Endothelial cell of umbilical vein (primary cell): ENCODE data around the gene ADCY5. TPM values are rescaled to one million over a fixed set of nuclear protein-coding genes. Genes with fewer than 3 reads are reported as not detected.

Experiments
- BruUV-seq: library from RNA; stranded (reverse); fragments of 400-500 nt; replicated peaks from 2 replicates; lab custom pipeline; 2021; lab: Mats Ljungman, UMichigan
- CTCF ChIA-PET: fragments of 300-600, 350-600 bp; sonication (Branson Sonifier 250); formaldehyde crosslinking; loops from one replicate; lab custom pipeline; 2021; ENCODE audit warnings: antibody characterized with exemption, inconsistent platforms; lab: Charles Lee
- POLR2A ChIA-PET: fragments of 300-600, 350-600 bp; sonication (Branson Sonifier 250); formaldehyde crosslinking; loops from one replicate; lab custom pipeline; 2021; ENCODE audit warnings: antibody characterized with exemption, inconsistent platforms; lab: Charles Lee
- DNase-seq: peaks from one replicate; pipeline ENCODE4 v3.0.0-alpha.2; 2011; ENCODE audit warnings: low read depth, low spot score
- FAIRE-seq: peaks from 2 replicates; lab custom pipeline; 2011; peaks lifted over from hg19 to GRCh38; lab: Jason Lieb, UNC
- H2AFZ ChIP-seq: 2 replicates; pipeline ENCODE4 v1.6.0; 2012; ENCODE audit warnings: low read depth, low read length, control low read depth, inconsistent platforms
- H3K27ac ChIP-seq: 2 replicates; pipeline ENCODE4 v1.5.1; 2011; ENCODE audit warnings: low read depth, mild to moderate bottlenecking, control low read depth, low read length, moderate library complexity; ENCODE audit not compliant: insufficient read depth
- H3K27me3 ChIP-seq, 2 experiments: 2 replicates each; pipeline versions ENCODE4 v1.6.0 to v1.6.1; 2011; ENCODE audit warnings: low read length in 2 of 2, mixed read lengths in 1 of 2; ENCODE audit not compliant: control insufficient read depth in 2 of 2, insufficient read depth in 2 of 2
- H3K36me3 ChIP-seq, 2 experiments: 2 replicates in 1 of 2; 3 replicates in 1 of 2; pipeline ENCODE4 v1.5.1; 2011; ENCODE audit warnings: low read length in 2 of 2, mild to moderate bottlenecking in 1 of 2, moderate library complexity in 1 of 2; ENCODE audit not compliant: control insufficient read depth in 2 of 2, insufficient read depth in 2 of 2; ENCODE audit errors: extremely low read depth in 1 of 2
- H3K4me1 ChIP-seq: 3 replicates; pipeline ENCODE4 v1.5.1; 2011; ENCODE audit warnings: mild to moderate bottlenecking, low read length; ENCODE audit not compliant: control insufficient read depth, insufficient read depth; ENCODE audit errors: extremely low read depth
- H3K4me2 ChIP-seq: 2 replicates; pipeline ENCODE4 v1.6.1; 2011; ENCODE audit warnings: low read length, control low read depth, mixed read lengths; ENCODE audit not compliant: insufficient read depth
- H3K4me3 ChIP-seq, 3 experiments: fragments of 200-600 bp in 1 of 3; sonication (generic), shearing (Covaris generic) in 1 of 3; replicated peaks in 1 of 3; 2 replicates each; pipeline ENCODE4 v1.5.1; 2011 to 2016; ENCODE audit warnings: control low read depth in 3 of 3, low read length in 3 of 3, mild to moderate bottlenecking in 2 of 3, inconsistent platforms in 1 of 3, low read depth in 1 of 3, moderate library complexity in 1 of 3; ENCODE audit not compliant: insufficient read depth in 1 of 3
- H3K79me2 ChIP-seq: 2 replicates; pipeline ENCODE4 v1.6.0; 2012; ENCODE audit warnings: low read length, inconsistent platforms; ENCODE audit not compliant: control insufficient read depth, insufficient read depth
- H3K9ac ChIP-seq: replicated peaks from 2 replicates; pipeline ENCODE3; 2011; ENCODE audit warnings: low read length, control low read depth; ENCODE audit not compliant: insufficient read depth; ENCODE audit errors: extremely low read depth
- H3K9me1 ChIP-seq: replicated peaks from 3 replicates; pipeline ENCODE4 v1.6.0; 2011; ENCODE audit warnings: mild to moderate bottlenecking, low read length; ENCODE audit not compliant: control insufficient read depth, insufficient read depth; ENCODE audit errors: extremely low read depth
- H3K9me3 ChIP-seq: replicated peaks from 2 replicates; pipeline ENCODE4 v1.5.1; 2012; ENCODE audit warnings: low read length, inconsistent platforms; ENCODE audit not compliant: control insufficient read depth, insufficient read depth
- H4K20me1 ChIP-seq: replicated peaks from 2 replicates; pipeline ENCODE3; 2011; ENCODE audit warnings: mild to moderate bottlenecking, low read length; ENCODE audit not compliant: control insufficient read depth, insufficient read depth; ENCODE audit errors: extremely low read depth
- CTCF ChIP-seq, 2 donors: IDR thresholded peaks; 1 replicate in 1 of 2; 2 replicates in 1 of 2; pipeline ENCODE4 v1.5.1; 2011; ENCODE audit warnings: low read length in 2 of 2, mild to moderate bottlenecking in 2 of 2, moderate library complexity in 2 of 2, control low read depth in 1 of 2, inconsistent platforms in 1 of 2, low read depth in 1 of 2; ENCODE audit not compliant: insufficient read depth in 1 of 2; ENCODE audit errors: extremely low read depth in 1 of 2
- EZH2 ChIP-seq: IDR thresholded peaks from 2 replicates; pipeline ENCODE4 v1.6.1; 2012; ENCODE audit warnings: borderline replicate concordance, low read depth, mild to moderate bottlenecking, moderate library complexity, low read length, inconsistent platforms; ENCODE audit not compliant: severe bottlenecking
- FOS ChIP-seq: IDR thresholded peaks from 2 replicates; pipeline ENCODE4 v1.6.1; 2011; ENCODE audit warnings: mild to moderate bottlenecking, low read length, moderate library complexity, borderline replicate concordance; ENCODE audit not compliant: insufficient read depth
- GATA2 ChIP-seq: IDR thresholded peaks from 2 replicates; pipeline ENCODE4 v1.7.0; 2011; ENCODE audit warnings: low read depth, mild to moderate bottlenecking, moderate library complexity, mixed read lengths, low read length; ENCODE audit not compliant: insufficient read length, insufficient read depth
- JUN ChIP-seq: IDR thresholded peaks from 2 replicates; pipeline ENCODE4 v1.6.1; 2011; ENCODE audit warnings: borderline replicate concordance, low read depth; ENCODE audit not compliant: insufficient read length, insufficient read depth
- MAX ChIP-seq: IDR thresholded peaks from 2 replicates; pipeline ENCODE4 v1.6.1; 2011; ENCODE audit not compliant: insufficient read depth, insufficient read length
- MYC ChIP-seq: IDR thresholded peaks from one replicate; pipeline ENCODE4 v1.6.1; 2011; ENCODE audit warnings: mild to moderate bottlenecking, low read depth, low read length
- POLR2A ChIP-seq: IDR thresholded peaks from 2 replicates; pipeline ENCODE4 v1.6.1; 2012; ENCODE audit warnings: low read depth, mild to moderate bottlenecking, control low read depth, low read length
- POLR2AphosphoS5 ChIP-seq: IDR thresholded peaks from 2 replicates; pipeline ENCODE4 v1.6.1; 2012; ENCODE audit warnings: low read depth, mild to moderate bottlenecking, control low read depth, low read length, moderate library complexity; ENCODE audit not compliant: insufficient read depth
- dilution Hi-C: fragments of 300-500 bp; cut with MboI; formaldehyde crosslinking; loops from one replicate; pipeline ENCODE4 v1.15.0; 2019; ENCODE audit warnings: low sequenced_read_pairs; ENCODE audit not compliant: extremely low pct_ligation_motif_present
- intact Hi-C: fragments of 100-400 bp; cut with micrococcal nuclease; formaldehyde crosslinking; loops from one replicate; pipeline ENCODE4 v1.10.0; 2022
- polyA plus RNA-seq, 4 experiments: library from polyadenylated mRNA; depleted of rRNA in 3 of 4; stranded (reverse) in 3 of 4; unstranded in 1 of 4; fragments of >200 nt; gene quantifications; 2 replicates each; pipeline versions ENCODE4 v1.2.1 to v1.2.3, GENCODE V29; 2011 to 2012; ENCODE audit warnings: missing spikeins in 1 of 4
- total RNA-seq: library from RNA; stranded (reverse); gene quantifications from 2 replicates; pipeline ENCODE4 v1.2.3, GENCODE V29; 2021

ADCY5 gene
- total and polyA plus RNA-seq, 2 donors (not counting 3 experiments of a cell fraction or from before 2014, with no cell fraction given): 0.01 TPM; not detected in 1

GRCh38 chr3:123395235-123395634 lies 53.7 kb downstream of the ADCY5 start:
- Histone ChIP-seq H3K9ac (no peak overlapping the region), H3K4me2 (no peak overlapping the region), H3K27ac (no peak overlapping the region), H3K9me1 (no peaks in the 10 kb centered on the region), H3K27me3 (peaks cover 14 to 18% of the 10 kb centered on the region in 2 experiments), H3K9me3 (no peaks in the 10 kb centered on the region), H3K4me1 (no peaks in the 10 kb centered on the region), H3K79me2 (no peaks in the 10 kb centered on the region), H3K36me3 (no peaks in the 10 kb centered on the region), H2AFZ (no peak overlapping the region), H4K20me1 (no peaks in the 10 kb centered on the region), H3K4me3 (no peak overlapping the region)
- dilution Hi-C loops (no loop called here), intact Hi-C loops (no loop called here)
- ChIA-PET CTCF (no interaction called here), POLR2A (no interaction called here)
- TF ChIP-seq CTCF (IDR thresholded peaks at IDR 0.05; ENCODE audit: extremely low read depth in 1 of 2, insufficient read depth in 1 of 2, low read depth in 1 of 2, low read length in 2 of 2): no peak
- TF ChIP-seq GATA2: no peak
- no peak for TF ChIP-seq MAX
- TF ChIP-seq POLR2A: no peak
- no peak for TF ChIP-seq JUN
- TF ChIP-seq FOS: no peak
- no peak for TF ChIP-seq POLR2AphosphoS5
- TF ChIP-seq EZH2: no peak
- no peak for TF ChIP-seq MYC
- no peak for DNase-seq
- no TSS peak for BruUV-seq
- FAIRE-seq: no peak
